GF-D8 (cell line): Measurements from ENCODE around the gene ZNF880.
"Not testable (repeated sequence)": the region's sequence is repeated elsewhere in the genome, so short reads cannot be mapped to it uniquely, and the experiment has no call there.

Experiments
- DNase-seq: peaks from one replicate; lab custom pipeline; 2025; lab: John Stamatoyannopoulos, UW

ZNF880 gene

GRCh38 chr19:52369559-52370340 is at the start of gene ZNF880:
Gene ZNF880, plus strand, starts transcription at chr19:52369923. Its CDS starts 43 bp downstream, at chr19:52369966.
- DNase-seq = peak; percentile 79

DNA sequence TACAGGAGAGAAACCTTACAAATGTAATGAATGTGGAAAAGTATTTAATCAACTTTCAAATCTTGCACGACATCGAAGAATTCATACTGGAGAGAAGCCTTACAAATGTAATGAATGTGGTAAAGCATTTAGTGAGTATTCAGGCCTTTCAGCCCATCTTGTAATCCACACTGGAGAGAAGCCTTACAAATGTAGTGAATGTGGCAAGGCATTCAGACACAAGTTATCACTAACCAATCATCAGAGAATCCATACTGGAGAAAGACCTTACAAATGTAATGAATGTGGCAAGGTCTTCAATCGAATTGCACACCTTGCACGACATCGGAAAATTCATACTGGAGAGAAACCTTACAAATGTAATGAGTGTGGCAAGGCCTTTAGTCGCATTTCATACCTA is 47.3 kb upstream of the ZNF880 start:
- no peak for DNase-seq

DNA sequence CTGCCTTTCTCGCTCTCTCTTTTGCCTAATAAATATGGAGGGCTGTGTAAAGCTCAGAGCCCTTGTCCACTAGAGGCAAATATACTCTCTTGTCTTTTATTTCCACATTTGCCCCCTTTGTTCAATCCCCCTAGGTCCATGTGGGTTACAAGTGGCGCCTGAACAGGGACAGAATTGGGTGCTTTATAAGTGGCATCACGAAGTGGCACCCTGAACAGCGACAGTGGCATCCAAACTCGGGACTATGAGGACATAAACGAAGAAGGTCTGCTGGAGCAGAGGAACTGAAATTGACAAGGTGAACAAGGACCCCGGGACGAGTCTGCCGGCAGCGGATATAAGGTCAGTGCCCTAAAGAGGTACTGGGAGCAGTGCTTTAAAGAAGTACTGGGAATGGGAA is 38.0 kb upstream of the ZNF880 start:
- DNase-seq = no peak

DNA sequence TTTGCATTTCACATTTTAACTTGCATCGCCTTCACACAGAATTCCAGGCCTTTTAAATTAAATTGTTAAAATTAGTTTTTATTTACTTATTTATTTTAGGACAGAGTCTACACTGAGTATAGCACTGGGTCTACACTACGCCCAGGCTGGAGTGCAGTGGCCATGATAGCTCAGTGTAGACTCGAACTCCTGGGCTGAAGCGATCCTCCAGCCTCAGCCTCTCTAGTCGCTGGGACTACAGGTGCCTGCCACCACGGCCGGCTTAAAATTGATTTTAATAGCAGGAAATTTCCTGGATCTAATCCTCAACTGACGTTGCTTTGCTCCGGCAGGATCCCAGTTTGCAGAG is 34.0 kb upstream of the ZNF880 start:
- no peak for DNase-seq

GRCh38 chr19:52336117-52336790 is 33.5 kb upstream of the ZNF880 start, which contains the start of gene ZNF610:
Gene ZNF610, plus strand, starts transcription at chr19:52336243. Its CDS starts 12,930 bp downstream, at chr19:52349173.
- peak; percentile 65 for DNase-seq

DNA sequence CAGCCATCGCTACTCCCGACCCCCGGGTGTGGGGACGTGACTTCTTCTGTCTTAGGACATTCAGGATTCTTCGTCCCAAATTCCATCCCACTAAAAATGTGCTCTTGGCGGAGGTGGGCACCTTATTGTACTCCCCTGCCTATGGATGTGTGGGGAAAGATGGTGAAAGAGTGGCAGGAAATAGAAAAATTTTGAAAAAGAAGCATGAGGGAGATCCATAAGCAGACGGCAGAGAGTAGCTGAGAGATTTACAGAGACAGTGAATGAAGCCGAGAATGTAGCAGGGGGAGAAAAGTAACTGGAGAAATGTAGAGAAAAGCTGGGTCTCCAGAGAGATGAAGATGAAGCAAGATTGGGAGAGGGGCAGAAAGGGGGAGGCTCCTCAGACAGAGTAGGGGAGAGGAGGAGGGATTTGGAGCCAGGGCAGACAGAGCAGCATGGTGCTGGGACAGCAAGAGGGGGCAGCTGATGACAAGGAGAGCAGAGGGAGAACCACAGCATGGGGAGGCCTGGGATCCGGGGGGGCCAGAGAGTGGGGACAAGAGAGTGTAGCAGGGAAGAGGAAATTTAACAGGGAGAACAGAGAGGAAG is 32.8 kb upstream of the ZNF880 start:
- no peak for DNase-seq

DNA sequence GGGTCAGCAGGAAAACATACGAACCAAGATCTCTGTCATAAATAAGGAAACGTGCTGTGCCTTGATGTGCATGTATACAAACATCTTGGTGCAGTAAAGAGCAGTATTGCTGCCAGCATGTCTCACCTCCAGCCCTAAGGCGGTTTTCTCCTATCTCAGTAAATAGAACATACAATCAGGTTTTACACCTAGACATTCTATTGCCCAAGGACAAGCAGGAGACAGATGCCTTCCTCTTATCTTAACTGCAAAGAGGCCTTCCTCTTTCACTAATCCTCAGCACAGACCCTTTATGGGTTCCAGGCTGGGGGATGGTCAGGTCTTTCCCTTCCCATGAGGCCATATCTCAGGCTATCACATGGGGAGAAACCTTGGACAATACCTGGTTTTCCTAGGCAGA is 30.7 kb upstream of the ZNF880 start:
- not testable (repeated sequence) for DNase-seq

DNA sequence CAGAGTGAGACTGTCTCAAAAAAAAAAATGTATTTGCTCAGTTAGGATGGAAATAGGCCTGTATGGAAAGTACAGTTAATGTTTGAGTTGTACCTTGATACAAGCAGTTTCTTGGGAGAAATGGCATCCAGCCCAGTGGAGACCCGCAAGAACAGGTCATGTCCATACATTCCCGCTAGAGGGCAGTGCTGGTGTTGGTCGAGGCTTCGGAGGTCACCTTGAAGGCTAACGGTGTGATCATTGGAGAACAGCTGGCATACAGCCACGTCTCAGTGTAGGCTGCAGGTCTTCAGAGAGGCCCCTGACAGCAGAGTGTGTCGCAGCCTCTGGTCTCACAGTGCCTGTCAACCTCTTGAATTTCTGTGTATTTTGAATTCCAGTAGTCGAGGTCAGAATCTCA is 26.2 kb upstream of the ZNF880 start:
- DNase-seq = no peak

DNA sequence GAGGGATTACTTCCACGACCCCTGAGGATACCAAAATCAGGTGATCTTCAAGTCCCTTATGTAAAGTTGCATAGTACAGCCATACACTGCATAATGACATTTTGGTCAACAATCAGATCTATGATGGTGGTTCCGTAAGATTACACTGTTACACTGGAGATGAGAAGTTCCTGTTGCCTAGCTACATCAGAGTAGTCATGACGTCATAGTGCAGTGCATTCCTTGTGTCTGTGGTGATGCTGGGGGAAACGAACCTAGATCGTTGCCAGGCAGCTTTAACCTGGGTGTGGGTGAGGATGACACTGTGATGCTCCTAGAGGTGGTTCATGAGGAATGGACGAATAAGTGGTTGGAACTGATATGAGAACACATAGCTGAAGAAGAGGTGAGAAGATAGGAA is 24.6 kb upstream of the ZNF880 start:
- DNase-seq = no peak

DNA sequence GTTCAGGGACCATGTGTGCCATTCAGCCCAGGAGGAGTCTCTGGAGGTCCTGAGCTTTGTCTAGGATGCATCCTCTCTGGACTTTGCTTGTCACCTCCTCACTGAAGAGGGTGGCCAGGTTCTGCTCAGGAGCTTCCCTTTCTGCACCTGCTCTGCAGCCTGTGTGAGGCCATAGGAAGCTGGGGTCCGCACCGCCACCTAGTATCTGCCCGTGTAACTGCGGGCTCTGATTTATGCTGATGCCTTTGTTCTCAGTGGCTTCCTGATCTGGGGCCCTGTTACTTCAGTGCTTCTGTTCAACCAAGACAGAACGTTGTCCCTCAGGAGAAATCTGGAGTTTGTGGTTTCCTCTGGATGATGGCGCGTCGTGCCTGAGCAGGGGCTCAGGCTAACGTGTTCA is 18.2 kb upstream of the ZNF880 start:
- DNase-seq = no peak

DNA sequence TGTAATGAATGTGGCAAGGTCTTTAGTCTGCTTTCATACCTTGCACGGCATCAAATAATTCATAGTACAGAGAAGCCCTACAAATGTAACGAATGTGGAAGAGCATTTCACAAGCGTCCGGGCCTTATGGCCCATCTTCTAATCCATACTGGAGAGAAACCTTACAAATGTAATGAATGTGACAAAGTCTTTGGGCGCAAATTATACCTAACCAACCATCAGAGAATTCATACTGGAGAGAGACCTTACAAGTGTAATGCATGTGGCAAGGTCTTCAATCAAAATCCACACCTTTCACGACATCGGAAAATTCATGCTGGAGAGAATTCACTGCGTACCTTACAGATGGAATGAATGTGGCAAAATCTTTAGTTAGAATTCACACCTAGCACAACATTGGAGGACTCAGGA is 3.3 kb upstream of the ZNF880 start:
- no peak for DNase-seq

- no peak for DNase-seq
Observed at GRCh38 chr19:52370341-52370710, 603 bp downstream of the ZNF880 start.

- DNase-seq = no peak
Observed at GRCh38 chr19:52391135-52391534, 21.4 kb downstream of the ZNF880 start.

DNA sequence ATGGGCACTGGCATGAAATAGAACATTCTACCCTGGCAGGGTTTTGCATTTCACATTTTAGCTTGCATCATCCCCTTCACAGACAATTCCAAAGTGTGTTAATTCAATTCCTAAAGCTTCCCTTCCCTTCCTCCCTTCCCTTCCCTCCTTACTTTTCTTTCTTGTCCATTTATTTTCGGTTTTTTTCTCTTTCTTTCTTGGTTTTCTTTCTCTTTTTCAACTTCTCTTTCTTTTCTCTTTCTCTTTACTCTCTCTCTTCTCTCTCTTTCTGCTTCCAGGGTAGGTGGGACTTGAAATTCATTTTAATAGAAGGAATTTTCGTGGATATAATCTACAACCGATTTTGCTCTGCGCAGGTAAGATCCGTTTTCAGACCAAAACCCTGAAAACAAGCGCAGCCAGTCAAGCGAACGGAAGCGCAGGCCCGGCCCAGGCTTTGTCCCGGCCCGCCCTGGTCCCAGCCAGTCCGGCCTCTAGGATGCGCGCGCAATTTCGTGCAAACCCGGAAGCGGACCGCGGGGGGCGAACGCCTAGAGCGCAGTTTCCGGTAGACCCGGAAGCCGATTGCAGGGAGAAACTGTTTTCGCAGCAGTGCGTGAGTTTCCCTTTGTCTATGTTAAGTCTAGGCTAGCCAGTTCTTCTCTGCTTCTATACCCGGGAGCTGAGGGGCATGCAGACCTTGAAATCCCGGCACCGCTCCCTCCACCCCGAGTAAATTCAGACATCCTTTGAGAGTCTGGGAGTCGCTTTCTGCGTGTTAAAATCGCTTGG is 27.8 kb downstream of the ZNF880 start, which contains the start of gene ZNF528:
TSS of gene ZNF528 (plus strand) at position 540 of the 771 bp plus-strand sequence. CDS start 4,165 bp downstream, outside the sequence.
- peak; percentile 68 for DNase-seq

GRCh38 chr19:52398081-52398441 is 28.3 kb downstream of the ZNF880 start:
- DNase-seq = no peak

DNA sequence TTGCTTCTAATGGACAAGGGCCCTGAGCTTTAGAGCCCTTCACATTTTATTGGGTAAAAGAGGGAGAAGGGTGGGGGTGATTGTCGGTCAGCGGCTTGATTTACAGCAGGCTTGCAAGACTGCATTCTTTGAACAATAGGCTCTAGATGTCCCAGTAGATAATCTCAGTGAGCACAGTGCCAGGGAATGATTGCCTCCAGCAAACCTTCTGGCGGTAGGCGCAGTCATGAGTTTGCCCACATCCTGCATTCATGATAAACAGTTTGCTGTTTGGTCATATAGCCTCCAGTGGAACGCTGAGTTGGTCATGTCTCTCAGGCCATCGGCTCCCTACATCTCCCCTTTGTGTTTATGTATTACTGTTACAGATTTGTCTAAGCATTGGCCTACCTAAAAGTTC is 40.6 kb downstream of the ZNF880 start:
- DNase-seq = no peak

DNA sequence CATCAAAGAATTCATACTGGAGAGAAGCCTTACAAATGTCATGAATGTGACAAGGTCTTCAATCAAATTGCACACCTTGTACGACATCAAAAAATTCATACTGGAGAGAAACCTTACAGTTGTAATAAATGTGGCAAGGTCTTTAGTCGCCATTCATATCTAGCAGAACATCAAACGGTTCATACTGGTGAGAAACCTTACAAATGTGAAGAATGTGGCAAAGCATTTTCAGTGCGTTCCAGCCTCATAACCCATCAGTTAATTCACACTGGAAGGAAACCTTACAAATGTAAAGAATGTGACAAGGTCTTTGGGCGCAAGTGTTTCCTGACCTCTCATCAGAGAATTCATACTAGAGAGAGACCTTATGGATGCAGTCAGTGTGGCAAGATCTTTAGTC is 46.0 kb downstream of the ZNF880 start:
- no peak for DNase-seq

- no peak for DNase-seq
Observed at GRCh38 chr19:52428937-52429336, 59.2 kb downstream of the ZNF880 start, which contains the start of gene ZNF534. Gene ZNF534, plus strand, starts transcription at chr19:52429148. Its CDS starts 2,327 bp downstream, at chr19:52431475.
